GM23338 (cell line): Measurements from ENCODE around the gene TSPAN4. TPM values are rescaled to one million over a fixed set of nuclear protein-coding genes. Genes with fewer than 3 reads are reported as not detected.
A peak's percentile ranks its signal among the peaks of the same experiment; 100 is the strongest.

Experiments
- ATAC-seq: fragments of 200-7000 bp; cut with Tn5 transposase; 3 replicates; pipeline ENCODE4 v1.9.1; 2020
- DNase-seq: peaks from one replicate; pipeline ENCODE4 v3.0.0-alpha.2; 2015; ENCODE audit warnings: low spot score
- H2AFZ ChIP-seq: fragments of 200-600 bp; sonication (generic); 2 replicates; pipeline ENCODE4 v1.8.0; 2016; ENCODE audit warnings: antibody characterized with exemption, mild to moderate bottlenecking, moderate library complexity
- H3F3A ChIP-seq: fragments of 200-600 bp; sonication (generic); replicated peaks from 2 replicates; pipeline ENCODE4 v1.8.0; 2017; ENCODE audit warnings: antibody characterized with exemption, mixed run types, low read depth
- H3K27ac ChIP-seq: fragments of 200-600 bp; sonication (generic); 2 replicates; pipeline ENCODE4 v1.6.1; 2016; ENCODE audit warnings: low read depth
- H3K27me3 ChIP-seq: fragments of 200-600 bp; sonication (generic); 2 replicates; pipeline ENCODE4 v1.8.0; 2016; ENCODE audit warnings: mild to moderate bottlenecking, mixed run types, moderate library complexity; ENCODE audit not compliant: insufficient read depth
- H3K36me3 ChIP-seq: fragments of 200-600 bp; sonication (generic); 2 replicates; pipeline ENCODE4 v1.8.0; 2016; ENCODE audit warnings: mild to moderate bottlenecking; ENCODE audit not compliant: insufficient read depth
- H3K4me1 ChIP-seq: fragments of 200-600 bp; sonication (generic); 2 replicates; pipeline ENCODE4 v1.8.0; 2016; ENCODE audit warnings: mild to moderate bottlenecking, moderate library complexity; ENCODE audit not compliant: insufficient read depth
- H3K4me2 ChIP-seq: fragments of 200-600 bp; sonication (generic); 2 replicates; pipeline ENCODE4 v1.7.1; 2017; ENCODE audit warnings: mixed run types
- H3K4me3 ChIP-seq: fragments of 200-600 bp; sonication (generic); 2 replicates; pipeline ENCODE4 v1.6.1; 2016; ENCODE audit warnings: mixed run types
- H3K79me2 ChIP-seq: fragments of 200-600 bp; sonication (generic); replicated peaks from 2 replicates; pipeline ENCODE4 v1.8.0; 2017; ENCODE audit warnings: mild to moderate bottlenecking; ENCODE audit not compliant: insufficient read depth
- H3K9me2 ChIP-seq: fragments of 200-600 bp; sonication (generic); 2 replicates; pipeline ENCODE4 v1.8.0; 2017; ENCODE audit not compliant: insufficient read depth
- H4K20me1 ChIP-seq: fragments of 200-600 bp; sonication (generic); replicated peaks from 2 replicates; pipeline ENCODE4 v1.8.0; 2017; ENCODE audit warnings: mild to moderate bottlenecking; ENCODE audit not compliant: insufficient read depth
- H3K27ac Mint-ChIP-seq: 2 replicates; pipeline ENCODE4 v1.8.0; 2020; ENCODE audit warnings: inconsistent platforms, mild to moderate bottlenecking, moderate library complexity, mixed read lengths
- H3K27me3 Mint-ChIP-seq: 3 replicates; pipeline ENCODE4 v1.8.0; 2022; ENCODE audit warnings: low read depth, mild to moderate bottlenecking, moderate library complexity, mixed read lengths, inconsistent platforms; ENCODE audit not compliant: insufficient read depth, poor library complexity
- H3K36me3 Mint-ChIP-seq: 3 replicates; pipeline ENCODE4 v1.8.0; 2021; ENCODE audit warnings: low read depth, mild to moderate bottlenecking, inconsistent platforms, moderate library complexity, mixed read lengths
- H3K4me1 Mint-ChIP-seq: 3 replicates; pipeline ENCODE4 v1.8.0; 2020; ENCODE audit warnings: mild to moderate bottlenecking, inconsistent platforms, mixed read lengths
- H3K4me3 Mint-ChIP-seq: 3 replicates; pipeline ENCODE4 v1.8.0; 2021; ENCODE audit warnings: moderate library complexity, mild to moderate bottlenecking, inconsistent platforms, mixed read lengths
- H3K9me3 Mint-ChIP-seq: 3 replicates; pipeline ENCODE4 v1.8.0; 2020; ENCODE audit warnings: moderate library complexity, mild to moderate bottlenecking, inconsistent platforms, mixed read lengths
- CREB1 ChIP-seq: fragments of 250-450 bp; sonication (Bioruptor Pico); IDR thresholded peaks from 2 replicates; pipeline ENCODE4 v1.5.0; 2020; ENCODE audit warnings: low read depth, mild to moderate bottlenecking, moderate library complexity
- CTCF ChIP-seq, 2 experiments: fragments of 200-600 bp in 1 of 2; sonication (generic) in 1 of 2; conservative IDR thresholded peaks; 2 replicates each; pipeline versions ENCODE4 v1.5.1 to v1.6.1; 2016 to 2017; ENCODE audit warnings: antibody characterized with exemption in 2 of 2, low read depth in 2 of 2, mild to moderate bottlenecking in 2 of 2, moderate library complexity in 1 of 2
- ETS1 ChIP-seq: IDR thresholded peaks from 2 replicates; pipeline ENCODE4 v1.6.1; 2016; ENCODE audit warnings: antibody characterized with exemption
- EZH2 ChIP-seq: fragments of 200-600 bp; sonication (generic); IDR thresholded peaks from one replicate; pipeline ENCODE4 v1.8.0; 2017; ENCODE audit warnings: antibody characterized with exemption, mild to moderate bottlenecking, low read depth; ENCODE audit not compliant: unreplicated experiment
- EZH2phosphoT487 ChIP-seq: fragments of 200-600 bp; sonication (generic); IDR thresholded peaks from one replicate; pipeline ENCODE4 v1.8.1; 2018; ENCODE audit warnings: antibody characterized with exemption; ENCODE audit not compliant: unreplicated experiment
- JUNB ChIP-seq: IDR thresholded peaks from one replicate; pipeline ENCODE4 v1.6.1; 2016; ENCODE audit warnings: antibody characterized with exemption; ENCODE audit not compliant: unreplicated experiment
- POLR2AphosphoS5 ChIP-seq: IDR thresholded peaks from 2 replicates; pipeline ENCODE4 v1.6.1; 2016; ENCODE audit warnings: antibody characterized with exemption, low read depth
- REST ChIP-seq: IDR thresholded peaks from one replicate; pipeline ENCODE4 v1.6.1; 2018; ENCODE audit warnings: antibody characterized with exemption; ENCODE audit not compliant: unreplicated experiment
- STAT1 ChIP-seq: IDR thresholded peaks from one replicate; pipeline ENCODE4 v1.6.1; 2016; ENCODE audit warnings: antibody characterized with exemption; ENCODE audit not compliant: unreplicated experiment
- ZNF331 ChIP-seq: fragments of 250-450 bp; sonication (Bioruptor Pico); IDR thresholded peaks from 2 replicates; pipeline ENCODE4 v1.5.0; 2020; ENCODE audit warnings: low read depth, mild to moderate bottlenecking, moderate library complexity
- polyA plus RNA-seq: library from polyadenylated mRNA; unstranded; fragments of >200 nt; fragmentation: Nextera tagmentation; extraction: Ambion mirVana; gene quantifications from 2 replicates; pipeline ENCODE4 v1.2.1, GENCODE V29; 2016
- total RNA-seq: library from RNA; depleted of rRNA; stranded (reverse); fragments of >200 nt; shearing (Covaris generic); gene quantifications from 2 replicates; pipeline ENCODE4 v1.2.3, GENCODE V29; 2014
- TF ChIP-seq, protein P1 (sequence below): fragments of 250-450 bp; sonication (Bioruptor Pico); IDR thresholded peaks from 2 replicates; pipeline ENCODE4 v1.5.0; 2020; ENCODE audit warnings: mild to moderate bottlenecking, moderate library complexity

TSPAN4 gene
- total and polyA plus RNA-seq, 2 experiments from 2014 or later = 76.8 to 150 TPM

GRCh38 chr11:827146-827896, 15.3 kb upstream of the TSPAN4 start:
- H3K36me3 Mint-ChIP-seq = peaks cover 7% of the 10 kb centered on the region; the same call in 1 of the 3 replicates
- ATAC-seq = peak; percentile 3
- peak overlapping the region; percentile 96 for H2AFZ ChIP-seq
- H3K4me3 ChIP-seq = peak overlapping the region; percentile 82
- H3K4me1 ChIP-seq = peaks cover 25% of the 10 kb centered on the region
- H3K27ac ChIP-seq = peak overlapping the region; percentile 90
- H3K79me2 ChIP-seq = no peaks in the 10 kb centered on the region
- peaks cover 24% of the 10 kb centered on the region for H3F3A ChIP-seq
- peaks cover 63% of the 10 kb centered on the region for H3K27me3 Mint-ChIP-seq
- H3K36me3 ChIP-seq = no peaks in the 10 kb centered on the region
- H4K20me1 ChIP-seq = peaks cover 4% of the 10 kb centered on the region; the same call in 1 of the 2 replicates
- peaks cover 27% of the 10 kb centered on the region for H3K27me3 ChIP-seq
- peaks cover 40% of the 10 kb centered on the region for H3K4me1 Mint-ChIP-seq
- 0 out of 2 replicates have a peak overlapping the region, but pooled peaks have one; percentile 67 for H3K27ac Mint-ChIP-seq
- TF ChIP-seq STAT1 (no peak), EZH2phosphoT487 (no peak), JUNB (no peak), CTCF (conservative IDR thresholded peaks at IDR 0.05; ENCODE audit: low read depth in 2 of 2) (peak in 1 of 2 experiments; percentile 32; a peak in 1 of 4 replicates), POLR2AphosphoS5 (peak; percentile 75), EZH2 (no peak), ETS1 (peak; percentile 29; the same call in 1 of the 2 replicates), CREB1 (CRISPR knock-in tag) (no peak), REST (no peak), ZNF331 (no peak)
- TF ChIP-seq, protein P1, sequence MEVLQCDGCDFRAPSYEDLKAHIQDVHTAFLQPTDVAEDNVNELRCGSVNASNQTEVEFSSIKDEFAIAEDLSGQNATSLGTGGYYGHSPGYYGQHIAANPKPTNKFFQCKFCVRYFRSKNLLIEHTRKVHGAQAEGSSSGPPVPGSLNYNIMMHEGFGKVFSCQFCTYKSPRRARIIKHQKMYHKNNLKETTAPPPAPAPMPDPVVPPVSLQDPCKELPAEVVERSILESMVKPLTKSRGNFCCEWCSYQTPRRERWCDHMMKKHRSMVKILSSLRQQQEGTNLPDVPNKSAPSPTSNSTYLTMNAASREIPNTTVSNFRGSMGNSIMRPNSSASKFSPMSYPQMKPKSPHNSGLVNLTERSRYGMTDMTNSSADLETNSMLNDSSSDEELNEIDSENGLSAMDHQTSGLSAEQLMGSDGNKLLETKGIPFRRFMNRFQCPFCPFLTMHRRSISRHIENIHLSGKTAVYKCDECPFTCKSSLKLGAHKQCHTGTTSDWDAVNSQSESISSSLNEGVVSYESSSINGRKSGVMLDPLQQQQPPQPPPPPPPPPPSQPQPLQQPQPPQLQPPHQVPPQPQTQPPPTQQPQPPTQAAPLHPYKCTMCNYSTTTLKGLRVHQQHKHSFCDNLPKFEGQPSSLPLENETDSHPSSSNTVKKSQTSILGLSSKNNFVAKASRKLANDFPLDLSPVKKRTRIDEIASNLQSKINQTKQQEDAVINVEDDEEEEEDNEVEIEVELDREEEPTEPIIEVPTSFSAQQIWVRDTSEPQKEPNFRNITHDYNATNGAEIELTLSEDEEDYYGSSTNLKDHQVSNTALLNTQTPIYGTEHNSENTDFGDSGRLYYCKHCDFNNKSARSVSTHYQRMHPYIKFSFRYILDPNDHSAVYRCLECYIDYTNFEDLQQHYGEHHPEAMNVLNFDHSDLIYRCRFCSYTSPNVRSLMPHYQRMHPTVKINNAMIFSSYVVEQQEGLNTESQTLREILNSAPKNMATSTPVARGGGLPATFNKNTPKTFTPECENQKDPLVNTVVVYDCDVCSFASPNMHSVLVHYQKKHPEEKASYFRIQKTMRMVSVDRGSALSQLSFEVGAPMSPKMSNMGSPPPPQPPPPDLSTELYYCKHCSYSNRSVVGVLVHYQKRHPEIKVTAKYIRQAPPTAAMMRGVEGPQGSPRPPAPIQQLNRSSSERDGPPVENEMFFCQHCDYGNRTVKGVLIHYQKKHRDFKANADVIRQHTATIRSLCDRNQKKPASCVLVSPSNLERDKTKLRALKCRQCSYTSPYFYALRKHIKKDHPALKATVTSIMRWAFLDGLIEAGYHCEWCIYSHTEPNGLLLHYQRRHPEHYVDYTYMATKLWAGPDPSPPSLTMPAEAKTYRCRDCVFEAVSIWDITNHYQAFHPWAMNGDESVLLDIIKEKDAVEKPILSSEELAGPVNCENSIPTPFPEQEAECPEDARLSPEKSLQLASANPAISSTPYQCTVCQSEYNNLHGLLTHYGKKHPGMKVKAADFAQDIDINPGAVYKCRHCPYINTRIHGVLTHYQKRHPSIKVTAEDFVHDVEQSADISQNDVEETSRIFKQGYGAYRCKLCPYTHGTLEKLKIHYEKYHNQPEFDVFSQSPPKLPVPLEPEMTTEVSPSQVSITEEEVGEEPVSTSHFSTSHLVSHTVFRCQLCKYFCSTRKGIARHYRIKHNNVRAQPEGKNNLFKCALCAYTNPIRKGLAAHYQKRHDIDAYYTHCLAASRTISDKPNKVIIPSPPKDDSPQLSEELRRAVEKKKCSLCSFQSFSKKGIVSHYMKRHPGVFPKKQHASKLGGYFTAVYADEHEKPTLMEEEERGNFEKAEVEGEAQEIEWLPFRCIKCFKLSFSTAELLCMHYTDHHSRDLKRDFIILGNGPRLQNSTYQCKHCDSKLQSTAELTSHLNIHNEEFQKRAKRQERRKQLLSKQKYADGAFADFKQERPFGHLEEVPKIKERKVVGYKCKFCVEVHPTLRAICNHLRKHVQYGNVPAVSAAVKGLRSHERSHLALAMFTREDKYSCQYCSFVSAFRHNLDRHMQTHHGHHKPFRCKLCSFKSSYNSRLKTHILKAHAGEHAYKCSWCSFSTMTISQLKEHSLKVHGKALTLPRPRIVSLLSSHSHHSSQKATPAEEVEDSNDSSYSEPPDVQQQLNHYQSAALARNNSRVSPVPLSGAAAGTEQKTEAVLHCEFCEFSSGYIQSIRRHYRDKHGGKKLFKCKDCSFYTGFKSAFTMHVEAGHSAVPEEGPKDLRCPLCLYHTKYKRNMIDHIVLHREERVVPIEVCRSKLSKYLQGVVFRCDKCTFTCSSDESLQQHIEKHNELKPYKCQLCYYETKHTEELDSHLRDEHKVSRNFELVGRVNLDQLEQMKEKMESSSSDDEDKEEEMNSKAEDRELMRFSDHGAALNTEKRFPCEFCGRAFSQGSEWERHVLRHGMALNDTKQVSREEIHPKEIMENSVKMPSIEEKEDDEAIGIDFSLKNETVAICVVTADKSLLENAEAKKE (CRISPR knock-in tag) = no peak
- H3K9me3 Mint-ChIP-seq = no peaks in the 10 kb centered on the region; the same call in 2 of the 3 replicates
- DNase-seq = peak; percentile 87
- peak overlapping the region; percentile 79 for H3K4me3 Mint-ChIP-seq
- H3K4me2 ChIP-seq = peak overlapping the region; percentile 98
- no peaks in the 10 kb centered on the region for H3K9me2 ChIP-seq
